HG02798 (cell line): ENCODE results near the gene REPS2.

Experiments used
- ATAC-seq: cut with Tn5 transposase; IDR thresholded peaks from one replicate; pipeline ENCODE4 v1.9.1; 2021; ENCODE audit warnings: mild to moderate bottlenecking; ENCODE audit not compliant: unreplicated experiment, poor library complexity

Gene REPS2

DNA sequence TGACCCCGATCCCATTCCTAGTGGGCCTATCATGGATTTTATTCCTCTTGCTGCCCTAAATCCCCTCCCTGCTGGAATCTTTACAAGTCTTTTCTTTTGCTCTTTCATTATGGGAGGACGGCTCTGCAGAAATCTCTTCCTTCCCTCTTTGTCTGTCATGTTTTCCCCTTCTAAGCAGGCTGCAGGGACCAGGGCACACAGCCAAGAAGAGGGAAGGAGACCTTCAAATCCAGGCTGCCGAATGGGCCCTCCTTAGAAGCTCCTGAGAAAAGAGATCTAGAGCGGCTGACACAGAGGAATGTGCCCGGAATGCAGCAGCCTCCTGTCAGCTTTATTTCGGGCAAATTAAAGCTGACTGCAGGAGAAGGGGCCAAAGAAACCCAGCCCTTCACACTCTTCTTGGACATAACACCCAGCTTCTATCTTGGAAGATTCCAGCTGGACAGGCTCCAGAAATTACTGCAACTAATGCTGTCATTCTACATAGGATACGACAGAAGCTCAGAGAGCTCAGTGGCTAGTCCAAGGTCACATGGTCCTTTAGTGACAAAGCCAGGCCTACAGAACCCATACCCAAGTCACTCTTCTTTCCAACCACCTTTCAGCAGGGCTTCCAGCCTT lies 240.8 kb downstream of the REPS2 start:
- no peak for ATAC-seq

- ATAC-seq: no peak
These were observed 245.6 kb downstream of the REPS2 start for GRCh38 chrX:17192106-17192505.
